Endodermal cell (in vitro differentiated cells): Measurements from ENCODE around the gene EDC4. TPM values are rescaled to one million over a fixed set of nuclear protein-coding genes. Genes with fewer than 3 reads are reported as not detected.
A peak's percentile ranks its signal among the peaks of the same experiment; 100 is the strongest.

Experiments
- DNase-seq: peaks from one replicate; pipeline ENCODE4 v3.0.0-alpha.2; 2017
- H3K27ac ChIP-seq: 2 replicates; pipeline ENCODE4 v1.5.1; 2013; ENCODE audit warnings: mild to moderate bottlenecking, low read depth, low read length, moderate library complexity
- H3K27me3 ChIP-seq: 2 replicates; pipeline ENCODE4 v1.6.1; 2013; ENCODE audit warnings: mild to moderate bottlenecking, low read length, moderate library complexity; ENCODE audit not compliant: insufficient read depth, control insufficient read depth, poor library complexity, severe bottlenecking
- H3K36me3 ChIP-seq: 2 replicates; pipeline ENCODE4 v1.7.0; 2013; ENCODE audit warnings: mild to moderate bottlenecking, low read length, moderate library complexity; ENCODE audit not compliant: control insufficient read depth, insufficient read depth
- H3K4me1 ChIP-seq: one replicate; pipeline ENCODE4 v1.7.0; 2013; ENCODE audit warnings: low read length; ENCODE audit not compliant: control insufficient read depth, insufficient read depth
- H3K4me3 ChIP-seq: 2 replicates; pipeline ENCODE4 v1.5.1; 2013; ENCODE audit warnings: mild to moderate bottlenecking, low read length, moderate library complexity
- H3K9ac ChIP-seq: 2 replicates; pipeline ENCODE4 v1.6.1; 2013; ENCODE audit warnings: mild to moderate bottlenecking, low read length, moderate library complexity; ENCODE audit not compliant: poor library complexity, severe bottlenecking; ENCODE audit errors: extremely low read depth
- H3K9me3 ChIP-seq: 2 replicates; pipeline ENCODE4 v1.6.1; 2013; ENCODE audit warnings: mild to moderate bottlenecking, low read length, moderate library complexity; ENCODE audit not compliant: control insufficient read depth
- H3K27ac Mint-ChIP-seq: 2 replicates; pipeline ENCODE4 v1.8.0; 2020; ENCODE audit warnings: mixed read lengths
- H3K27me3 Mint-ChIP-seq: 2 replicates; pipeline ENCODE4 v1.8.0; 2021; ENCODE audit warnings: mild to moderate bottlenecking, mixed read lengths; ENCODE audit not compliant: insufficient read depth
- H3K36me3 Mint-ChIP-seq: 2 replicates; pipeline ENCODE4 v1.8.0; 2020; ENCODE audit warnings: low read depth, mixed read lengths
- H3K4me1 Mint-ChIP-seq: 2 replicates; pipeline ENCODE4 v1.8.0; 2020; ENCODE audit warnings: mixed read lengths
- H3K4me3 Mint-ChIP-seq: 2 replicates; pipeline ENCODE4 v1.8.0; 2020; ENCODE audit warnings: mild to moderate bottlenecking, moderate library complexity, mixed read lengths
- H3K9me3 Mint-ChIP-seq: 2 replicates; pipeline ENCODE4 v1.8.0; 2020; ENCODE audit warnings: mild to moderate bottlenecking, mixed read lengths
- CTCF ChIP-seq: fragments of 200-600 bp; sonication (generic); conservative IDR thresholded peaks from 2 replicates; pipeline ENCODE4 v1.5.0; 2021; ENCODE audit warnings: antibody characterized with exemption, mild to moderate bottlenecking
- WGBS, 2 experiments: methylation state at CpG; one replicate each; pipeline versions ENCODE4 v1.1.5 to v1.1.7; 2013; ENCODE audit warnings: missing lambda C conversion rate in 2 of 2, mixed read lengths in 1 of 2; ENCODE audit not compliant: insufficient coverage in 1 of 2, insufficient read length in 1 of 2; 5-methylcytosine and 5-hydroxymethylcytosine counted together
- total RNA-seq, 2 donors: library from RNA; stranded (reverse); fragmentation: NEBNext Ultra II Directional in 1 of 2; extraction: Animal tissue kit (Norgen Biotek cat#: 25700) in 1 of 2; gene quantifications; 2 replicates in 1 of 2; 3 replicates in 1 of 2; pipeline ENCODE4 v1.2.1, GENCODE V29; 2021

Gene EDC4
- total RNA-seq, 2 donors from 2014 or later: 69.2 to 74.3 TPM

GRCh38 chr16:67871256-67871655 is 1.6 kb upstream of the EDC4 start:
- no peak for TF ChIP-seq CTCF
- Histone ChIP-seq H3K9me3 (no peaks in the 10 kb centered on the region), H3K9ac (no peak overlapping the region), H3K4me1 (no peaks in the 10 kb centered on the region), H3K36me3 (peaks cover 58% of the 10 kb centered on the region), H3K4me3 (no peak overlapping the region), H3K27me3 (no peaks in the 10 kb centered on the region), H3K27ac (no peak overlapping the region)
- Mint-ChIP-seq H3K4me3 (no peak overlapping the region), H3K36me3 (peaks cover 31% of the 10 kb centered on the region), H3K4me1 (peaks cover 13% of the 10 kb centered on the region), H3K9me3 (no peaks in the 10 kb centered on the region), H3K27ac (no peak overlapping the region), H3K27me3 (no peaks in the 10 kb centered on the region)
- WGBS, 2 experiments: 85 to 100% methylated on average over 2 to 3 of the region's 3 CpGs
- DNase-seq: no peak

DNA sequence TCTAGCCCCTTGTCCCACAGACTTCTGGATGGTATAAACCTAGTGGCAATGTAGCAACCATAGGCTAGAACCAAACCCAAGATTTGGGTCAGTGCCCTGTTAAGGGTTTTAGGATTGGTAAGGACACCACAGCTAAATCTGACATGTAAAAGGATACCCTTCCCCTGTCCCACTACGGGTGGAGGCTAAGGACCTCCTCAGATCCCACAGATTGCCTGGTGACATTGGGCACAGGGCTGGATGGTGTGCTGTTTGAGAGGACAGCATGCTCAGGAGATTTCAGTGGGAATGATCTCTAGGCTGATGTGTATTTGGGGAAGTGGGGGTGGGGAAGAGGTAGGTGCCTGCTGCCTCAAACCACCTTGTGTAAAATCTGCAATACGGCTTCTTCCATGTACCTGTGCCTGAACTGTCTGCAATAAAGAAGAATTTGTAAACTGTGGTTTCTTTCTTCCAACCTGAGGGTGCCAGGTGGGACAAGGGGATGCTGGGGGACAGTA is 671 bp upstream of the EDC4 start:
- Mint-ChIP-seq H3K4me1 (peaks cover 13% of the 10 kb centered on the region), H3K27ac (peak overlapping the region; percentile 66), H3K4me3 (peak overlapping the region; percentile 84), H3K36me3 (peaks cover 34% of the 10 kb centered on the region), H3K9me3 (no peaks in the 10 kb centered on the region), H3K27me3 (no peaks in the 10 kb centered on the region)
- Histone ChIP-seq H3K36me3 (peaks cover 56% of the 10 kb centered on the region), H3K9me3 (no peaks in the 10 kb centered on the region), H3K4me1 (no peaks in the 10 kb centered on the region), H3K27ac (peak overlapping the region; percentile 48), H3K27me3 (no peaks in the 10 kb centered on the region), H3K9ac (peak overlapping the region; percentile 91), H3K4me3 (peak overlapping the region; percentile 88)
- 89 to 91% methylated on average over 1 to 2 of the region's 2 CpGs for WGBS, 2 experiments
- no peak for DNase-seq
- no peak for TF ChIP-seq CTCF

DNA sequence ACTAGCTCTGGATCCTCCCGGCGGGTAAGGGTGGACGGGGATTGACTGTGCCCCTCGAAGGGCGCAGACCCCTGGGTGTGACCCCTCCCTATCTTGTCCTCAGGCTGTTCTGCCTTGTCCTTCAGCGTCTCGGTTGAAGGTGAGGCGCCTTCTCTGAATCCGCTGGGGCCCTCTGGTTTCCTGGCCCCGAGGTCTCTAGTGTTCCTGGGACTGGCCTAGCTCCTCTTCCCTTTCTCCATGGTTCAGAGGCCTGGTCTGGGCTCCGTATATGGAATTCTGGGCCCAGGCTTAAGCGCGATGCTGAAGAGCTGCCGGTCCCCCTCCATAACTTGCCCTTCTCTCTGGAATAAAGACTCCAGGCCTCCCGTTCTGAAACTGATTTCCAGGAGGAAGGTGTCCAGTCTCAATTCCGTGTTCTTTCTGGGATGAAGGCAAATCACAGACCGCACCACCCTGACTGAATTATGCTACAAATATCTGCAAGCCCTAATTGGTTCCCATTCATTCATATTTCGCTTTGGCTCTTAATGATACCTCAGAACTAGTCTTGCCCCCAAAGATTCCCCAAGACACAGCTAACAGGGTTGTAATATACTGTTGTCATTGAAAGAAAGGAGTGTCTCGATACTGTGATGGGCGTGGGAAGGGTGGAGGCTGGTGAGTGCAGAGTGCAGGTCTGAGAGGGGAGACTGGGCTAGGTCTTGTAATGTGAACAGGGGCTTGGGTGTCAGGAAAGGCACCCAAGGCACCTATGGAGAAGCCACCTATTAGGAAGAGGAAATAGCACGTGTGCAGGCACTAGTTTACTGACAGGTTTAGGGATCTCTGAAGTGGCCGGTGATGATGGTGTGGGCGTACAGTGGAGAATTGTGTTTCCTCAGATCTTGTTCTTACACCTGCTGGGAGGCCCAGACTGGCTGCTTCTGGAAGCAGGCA is 851 bp downstream of the EDC4 start:
- DNase-seq: no peak
- Mint-ChIP-seq H3K4me3 (peak overlapping the region; percentile 84), H3K27me3 (no peaks in the 10 kb centered on the region), H3K9me3 (no peaks in the 10 kb centered on the region), H3K4me1 (peaks cover 13% of the 10 kb centered on the region), H3K27ac (peak overlapping the region; percentile 91), H3K36me3 (peaks cover 38% of the 10 kb centered on the region)
- no peak for TF ChIP-seq CTCF
- Histone ChIP-seq H3K4me3 (peak overlapping the region; percentile 88), H3K27me3 (no peaks in the 10 kb centered on the region), H3K9me3 (no peaks in the 10 kb centered on the region), H3K36me3 (peaks cover 56% of the 10 kb centered on the region), H3K9ac (peak overlapping the region; percentile 91), H3K27ac (no peak overlapping the region), H3K4me1 (no peaks in the 10 kb centered on the region)
- 22 to 26% methylated on average over 20 to 23 of the region's 23 CpGs for WGBS, 2 experiments
